Dermis blood vessel endothelial cell (primary cell): ENCODE measurements around the gene GRB10. TPM values are rescaled to one million over a fixed set of nuclear protein-coding genes. Genes with fewer than 3 reads are reported as not detected.

Experiments
- DNase-seq: peaks from one replicate; pipeline ENCODE4 v3.0.0; 2010
- total RNA-seq: library from RNA; depleted of rRNA; stranded (reverse); fragments of >200 nt; gene quantifications from 2 replicates; pipeline ENCODE4 v1.2.3, GENCODE V29; 2014

Gene GRB10
- total RNA-seq, 1 donor from 2014 or later: 223 TPM

- DNase-seq: no peak
Observed at GRCh38 chr7:50653126-50653864, 129.4 kb downstream of the GRB10 start.

DNA sequence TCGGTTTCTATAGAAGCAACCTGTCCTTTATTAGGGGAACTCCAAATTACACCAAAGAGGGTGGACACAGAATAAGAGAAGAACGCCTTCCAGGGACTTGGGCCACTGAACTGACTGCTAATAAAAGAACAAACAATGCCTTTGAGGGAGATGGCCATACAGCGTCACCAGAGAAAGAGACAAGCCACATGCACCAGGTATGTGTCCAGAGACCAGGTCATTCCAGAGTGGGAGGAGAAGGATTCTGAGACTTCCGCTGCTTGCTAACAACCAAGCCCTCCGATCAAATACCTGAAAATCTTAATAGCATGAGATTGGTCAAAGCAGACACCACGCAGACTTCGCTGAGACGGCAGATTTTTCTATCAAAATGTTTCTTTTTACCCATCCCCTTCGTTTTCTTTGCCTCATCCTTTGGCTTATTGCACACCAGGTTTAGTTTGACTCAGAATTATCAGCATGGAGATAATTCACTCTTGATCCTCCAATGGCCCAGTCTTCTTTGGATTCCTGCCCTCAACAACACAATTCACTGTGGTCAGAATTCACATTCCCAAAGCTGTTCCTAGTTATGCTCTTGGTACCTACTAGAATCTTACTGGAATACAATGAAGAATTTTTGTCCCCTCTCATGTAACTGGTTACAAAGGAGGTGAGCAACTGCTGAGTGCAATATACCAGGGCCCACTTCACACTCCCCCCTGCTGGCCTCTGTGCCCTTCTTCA is 130.1 kb downstream of the GRB10 start:
- no peak for DNase-seq

DNA sequence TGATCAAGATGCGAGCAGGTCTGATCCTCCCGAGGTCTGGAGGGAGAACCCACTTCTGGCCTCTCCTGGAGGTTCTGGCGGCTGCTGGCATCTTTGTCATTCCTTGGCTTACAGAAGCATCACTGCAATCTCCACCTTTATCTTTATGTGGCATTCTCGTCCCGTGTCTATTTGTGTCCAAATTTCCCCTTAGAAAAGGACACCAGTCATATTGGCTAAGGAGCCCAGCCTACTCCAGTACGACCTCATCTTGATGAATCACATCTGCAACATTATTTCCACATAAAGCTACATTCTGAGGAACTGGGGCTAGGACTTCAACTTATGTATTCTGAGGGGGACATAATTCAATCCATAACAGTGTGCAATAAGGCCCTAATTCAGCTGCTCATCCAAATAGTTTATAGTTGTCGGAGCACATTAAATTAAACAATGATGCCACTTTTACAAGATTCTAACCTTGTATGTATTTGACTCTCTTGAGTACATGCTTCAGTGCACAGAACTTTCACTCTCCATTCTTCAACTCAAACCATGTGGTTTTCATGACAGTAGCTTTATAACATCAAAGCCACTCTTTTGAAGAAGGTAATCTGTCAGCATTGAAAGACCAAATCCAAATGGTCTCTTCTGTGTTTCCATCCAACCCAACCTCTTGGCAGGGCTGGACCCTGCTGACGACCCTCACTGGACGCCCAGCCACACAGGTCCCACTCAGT is 131.3 kb downstream of the GRB10 start:
- DNase-seq: no peak

DNA sequence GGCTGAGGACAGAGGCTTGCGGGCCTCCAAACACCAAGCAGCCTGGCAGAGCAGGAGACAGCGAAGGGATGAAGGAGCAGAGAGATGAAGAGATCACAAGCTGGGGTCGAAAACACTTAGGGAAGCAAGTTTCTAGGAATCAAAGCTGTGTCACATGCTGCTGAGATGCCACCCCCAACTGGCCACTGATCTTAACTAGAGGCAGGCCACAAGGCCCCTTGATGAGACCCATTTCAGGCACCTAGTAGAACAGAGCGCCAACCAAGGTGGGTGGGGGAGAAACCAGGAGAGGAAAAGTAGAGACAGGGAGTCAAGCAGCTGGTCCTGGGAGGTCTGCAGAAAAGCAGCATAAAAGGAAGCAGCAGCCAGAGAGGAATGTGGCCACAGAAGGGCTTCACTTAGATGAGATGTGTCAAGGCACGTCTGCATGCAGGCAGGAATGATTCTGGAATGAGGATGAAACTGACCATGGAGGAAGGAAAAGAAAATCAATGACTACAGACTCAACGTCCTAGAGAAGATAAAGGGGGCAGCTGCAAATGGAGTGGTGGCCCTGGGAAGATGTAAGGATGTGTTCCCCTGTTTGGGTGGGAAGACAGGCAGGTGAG is 132.5 kb downstream of the GRB10 start:
- no peak for DNase-seq

DNA sequence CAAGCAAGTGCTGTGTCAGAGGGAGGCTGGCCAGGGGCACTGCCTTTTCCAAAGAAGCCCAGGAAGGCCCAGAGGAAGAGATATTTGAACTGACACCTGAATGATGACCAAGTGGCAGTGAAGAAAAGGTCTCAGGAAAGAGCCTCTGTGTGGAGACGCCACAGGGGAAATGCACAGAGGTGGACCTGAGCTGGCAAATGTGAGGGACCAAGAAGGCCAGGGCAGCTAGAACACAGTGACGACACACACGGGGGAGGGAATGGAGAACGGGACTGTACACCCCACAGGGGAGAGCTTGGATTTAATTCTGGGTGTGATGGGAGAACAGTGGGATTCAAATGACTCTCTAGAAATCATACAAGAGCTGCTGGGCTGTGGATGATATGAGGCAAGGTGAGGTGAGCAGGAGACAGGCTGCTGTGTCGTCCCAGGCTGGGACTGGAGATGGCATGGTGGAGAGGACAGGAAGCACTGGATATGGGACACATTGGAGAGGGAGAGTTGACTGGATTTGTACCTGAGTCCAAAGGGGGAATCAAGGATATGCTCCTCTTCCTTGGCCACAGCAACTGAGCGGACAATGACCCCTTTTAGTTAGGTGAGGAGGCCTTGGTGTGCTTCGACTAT is 133.3 kb downstream of the GRB10 start:
- no peak for DNase-seq

DNA sequence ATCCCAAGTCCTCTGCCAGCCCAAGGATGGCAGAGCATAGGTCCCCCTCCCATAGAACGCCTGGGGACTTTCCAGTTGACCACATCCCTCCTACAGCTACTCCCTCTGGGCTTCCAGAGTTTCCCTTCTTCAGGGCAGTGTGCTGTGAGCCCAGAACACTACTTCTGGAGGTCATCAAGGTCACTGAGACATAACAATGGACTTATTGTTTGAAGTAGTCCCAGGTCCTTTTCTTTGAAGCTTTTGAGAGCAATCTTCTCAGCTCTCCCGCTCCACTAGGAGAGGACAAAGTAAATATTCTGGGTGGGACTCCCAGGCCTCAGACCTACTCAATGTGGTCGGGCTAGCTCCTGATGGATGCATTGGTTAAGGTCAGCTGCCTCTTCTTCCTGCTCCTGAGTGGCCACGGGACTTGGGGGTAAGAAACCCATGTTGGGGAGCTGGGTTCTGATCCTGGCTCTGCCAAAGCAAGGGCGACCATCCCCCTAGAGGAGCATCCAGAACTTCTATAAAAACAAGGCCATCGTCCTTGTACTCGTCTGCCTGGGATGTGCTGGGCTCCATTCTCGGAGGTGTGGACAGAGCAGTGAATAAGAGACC is 134.0 kb downstream of the GRB10 start:
- peak; percentile 59 for DNase-seq

- no peak for DNase-seq
Observed at GRCh38 chr7:50648076-50648475, 134.6 kb downstream of the GRB10 start.

DNA sequence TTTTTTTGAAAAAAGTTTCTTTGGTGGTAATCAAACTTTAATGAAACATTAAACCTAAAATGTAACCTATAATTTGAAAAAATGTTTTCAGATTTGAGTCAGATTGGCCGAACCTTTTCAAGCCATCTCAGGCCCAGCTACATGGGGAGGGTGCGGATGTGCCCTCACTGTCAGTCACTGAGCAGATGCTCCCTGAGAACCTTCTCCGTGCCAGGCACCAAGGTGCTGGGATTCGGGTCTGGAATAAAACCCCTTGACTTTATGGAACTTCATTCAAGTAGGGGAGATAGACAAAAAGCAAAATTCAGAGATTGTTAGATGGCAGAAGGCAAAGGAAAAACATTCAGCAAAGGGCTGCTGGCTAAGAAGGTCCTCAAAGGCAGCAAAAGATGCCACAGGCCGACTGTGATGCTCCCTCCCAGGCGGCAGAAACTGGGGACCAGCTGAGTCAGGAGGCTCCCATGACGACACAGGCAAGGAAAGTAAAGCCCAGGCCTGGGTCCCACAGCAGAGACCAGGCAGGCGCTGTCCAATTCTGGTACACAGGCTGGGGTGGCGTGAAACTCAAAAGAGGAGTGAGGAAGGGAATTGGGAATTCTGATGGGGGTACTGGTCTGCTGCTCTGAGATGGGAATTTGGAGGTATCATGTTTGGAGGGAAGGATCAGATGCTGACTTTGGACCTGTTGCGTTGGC is 135.3 kb downstream of the GRB10 start:
- DNase-seq: no peak

DNA sequence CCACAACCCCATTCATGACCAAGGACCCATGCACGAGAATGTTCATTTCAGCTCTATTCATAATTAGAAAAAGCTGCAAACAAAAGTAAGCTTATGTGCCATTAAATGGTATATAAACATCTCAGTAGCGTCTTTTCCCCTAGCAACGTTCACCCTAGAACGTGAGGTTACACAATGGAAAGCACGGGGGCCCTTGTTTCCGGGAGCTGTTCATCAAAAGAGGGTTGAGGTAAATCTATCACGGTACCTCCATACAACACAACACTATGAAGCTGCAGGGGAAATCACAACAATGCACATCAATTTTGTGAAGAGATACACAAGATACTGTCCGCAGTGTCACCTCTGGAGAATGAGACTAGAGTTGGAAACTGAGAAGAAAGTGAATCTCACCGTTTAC is 136.6 kb downstream of the GRB10 start:
- DNase-seq: no peak

GRCh38 chr7:50645186-50645585 is 137.5 kb downstream of the GRB10 start:
- no peak for DNase-seq

DNA sequence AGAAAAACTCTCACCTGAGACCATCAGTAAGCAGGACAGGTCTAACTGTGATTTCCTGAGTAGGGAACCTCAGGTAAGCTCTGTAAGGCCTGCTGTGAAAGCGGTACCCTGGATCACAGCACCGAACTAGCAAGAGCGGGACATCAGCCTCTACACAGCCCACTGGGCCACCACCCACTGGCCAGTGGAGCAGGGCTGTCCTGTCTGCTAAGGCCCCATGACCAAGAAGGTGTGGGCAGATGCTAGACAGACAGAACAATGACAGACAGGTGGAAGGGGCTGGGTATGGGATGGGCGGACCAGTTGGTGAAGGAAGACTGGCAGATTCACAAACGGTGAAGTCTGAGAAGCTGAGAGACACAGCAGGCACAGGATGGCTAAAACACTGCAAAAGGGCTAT is 138.1 kb downstream of the GRB10 start:
- no peak for DNase-seq

DNA sequence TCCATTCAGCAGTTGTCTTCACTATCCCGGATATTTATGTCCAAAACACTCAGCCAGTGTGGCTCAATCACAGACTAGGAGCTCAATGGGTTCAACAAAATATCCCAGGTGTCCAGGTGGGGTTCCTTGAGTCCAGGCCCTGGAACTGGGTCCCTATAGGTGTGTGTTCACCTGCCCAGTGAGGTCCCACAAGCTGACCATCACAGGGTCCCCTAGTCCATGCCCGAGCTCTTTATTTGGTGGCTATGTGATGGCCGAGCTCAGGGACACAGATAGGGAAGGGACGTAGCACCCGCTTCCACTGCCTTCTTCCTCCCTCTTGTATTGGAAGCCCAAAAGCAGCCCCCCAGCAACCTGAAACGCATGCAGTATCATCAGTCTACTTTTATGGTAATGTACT is 138.6 kb downstream of the GRB10 start:
- no peak for DNase-seq

- DNase-seq: no peak
Observed at GRCh38 chr7:50641442-50642405, 141.0 kb downstream of the GRB10 start.

- no peak for DNase-seq
Observed at GRCh38 chr7:50640779-50641178, 141.9 kb downstream of the GRB10 start.

- no peak for DNase-seq
Observed at GRCh38 chr7:50640256-50640655, 142.4 kb downstream of the GRB10 start.

GRCh38 chr7:50637725-50638643 is 144.7 kb downstream of the GRB10 start:
- no peak for DNase-seq

DNA sequence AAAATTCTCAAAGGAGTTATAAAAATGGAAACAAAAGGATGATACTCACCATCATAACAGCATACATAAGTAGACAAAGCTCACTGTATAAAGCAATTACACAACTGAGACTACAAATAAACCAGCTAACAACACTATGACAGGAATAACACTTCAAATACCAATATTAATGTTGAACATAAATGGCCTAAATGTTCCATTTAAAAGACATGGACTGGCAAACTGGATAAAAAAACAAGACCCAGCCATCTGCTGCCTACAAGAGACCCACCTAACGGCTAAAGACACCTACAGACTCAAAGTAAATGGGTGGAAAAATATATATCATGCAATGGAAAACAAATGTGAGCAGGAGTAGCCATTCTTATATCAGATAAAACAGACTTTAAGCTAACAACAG is 148.3 kb downstream of the GRB10 start:
- no peak for DNase-seq

DNA sequence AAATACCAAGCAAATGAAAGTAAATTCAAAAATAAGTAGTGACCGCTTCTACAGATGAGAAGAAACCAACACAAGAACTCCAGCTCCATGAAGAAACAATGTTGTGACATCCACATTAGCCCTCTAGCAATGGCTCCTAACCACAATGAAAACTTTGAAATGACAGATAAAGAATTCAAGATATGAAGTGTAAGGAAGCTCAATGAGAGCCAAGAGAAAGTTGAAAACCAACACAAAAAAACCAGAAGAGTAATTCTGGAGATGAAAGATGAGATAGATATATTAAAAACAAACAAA is 149.3 kb downstream of the GRB10 start:
- DNase-seq: no peak

- peak; percentile 75 for DNase-seq
Observed at GRCh38 chr7:50632561-50633413, 149.9 kb downstream of the GRB10 start.
